Epithelial cell of esophagus (primary cell): ENCODE measurements around the gene RPP25.

Source experiments
- DNase-seq: peaks from one replicate; pipeline ENCODE4 v3.0.0; 2010; ENCODE audit warnings: low read depth
- H3K4me3 ChIP-seq: 2 replicates; pipeline ENCODE4 v1.5.1; 2011; ENCODE audit warnings: mild to moderate bottlenecking, low read length, control low read depth
- CTCF ChIP-seq: IDR thresholded peaks from 2 replicates; pipeline ENCODE4 v1.5.1; 2011; ENCODE audit warnings: low read depth, mild to moderate bottlenecking, low read length, control low read depth, inconsistent platforms; ENCODE audit not compliant: insufficient read depth; ENCODE audit errors: missing control alignments

Gene RPP25

GRCh38 chr15:74959586-74959939 is 3.0 kb upstream of the RPP25 start:
- H3K4me3 ChIP-seq: no peak overlapping the region
- no peak for DNase-seq
- no peak for TF ChIP-seq CTCF

DNA sequence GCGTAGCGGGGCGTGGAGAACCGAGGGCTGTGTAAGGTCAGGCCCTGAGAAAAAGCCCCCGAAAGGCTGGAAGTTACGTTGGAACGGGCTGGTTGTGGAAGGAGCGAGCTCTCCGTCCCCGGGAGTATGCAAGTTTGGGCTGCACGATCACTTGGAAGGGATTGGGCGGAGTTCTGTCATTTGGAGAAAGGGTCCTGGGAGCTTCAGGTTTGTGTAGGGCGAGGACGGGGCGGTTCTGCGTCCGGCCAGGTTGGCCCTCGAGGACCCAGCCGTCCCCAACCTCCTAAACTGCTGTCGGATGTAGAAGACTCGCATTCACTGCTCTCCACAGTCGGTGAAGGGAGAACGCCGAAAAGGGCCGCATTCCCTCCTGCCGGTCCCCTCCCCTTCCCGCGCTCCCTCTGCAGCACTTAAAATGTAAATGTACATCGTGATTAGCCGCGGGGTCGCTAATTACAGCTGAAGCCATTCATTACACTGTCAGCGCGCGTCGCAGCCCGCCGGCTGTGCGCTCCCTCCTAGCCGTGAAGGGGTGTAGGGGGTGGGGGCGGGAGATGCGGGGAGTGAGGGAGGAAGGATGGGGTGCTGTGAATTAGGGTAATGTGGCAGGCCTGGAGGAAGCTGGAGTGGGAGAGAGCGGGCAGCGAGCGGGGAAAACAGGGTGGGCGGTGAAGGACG is 2.5 kb upstream of the RPP25 start:
- no peak for TF ChIP-seq CTCF
- no peak for DNase-seq
- peak overlapping the region; percentile 15 for H3K4me3 ChIP-seq

GRCh38 chr15:74958320-74958907 is 1.8 kb upstream of the RPP25 start:
- TF ChIP-seq CTCF: peak; percentile 23
- DNase-seq: peak; percentile 34
- H3K4me3 ChIP-seq: peak overlapping the region; percentile 15

DNA sequence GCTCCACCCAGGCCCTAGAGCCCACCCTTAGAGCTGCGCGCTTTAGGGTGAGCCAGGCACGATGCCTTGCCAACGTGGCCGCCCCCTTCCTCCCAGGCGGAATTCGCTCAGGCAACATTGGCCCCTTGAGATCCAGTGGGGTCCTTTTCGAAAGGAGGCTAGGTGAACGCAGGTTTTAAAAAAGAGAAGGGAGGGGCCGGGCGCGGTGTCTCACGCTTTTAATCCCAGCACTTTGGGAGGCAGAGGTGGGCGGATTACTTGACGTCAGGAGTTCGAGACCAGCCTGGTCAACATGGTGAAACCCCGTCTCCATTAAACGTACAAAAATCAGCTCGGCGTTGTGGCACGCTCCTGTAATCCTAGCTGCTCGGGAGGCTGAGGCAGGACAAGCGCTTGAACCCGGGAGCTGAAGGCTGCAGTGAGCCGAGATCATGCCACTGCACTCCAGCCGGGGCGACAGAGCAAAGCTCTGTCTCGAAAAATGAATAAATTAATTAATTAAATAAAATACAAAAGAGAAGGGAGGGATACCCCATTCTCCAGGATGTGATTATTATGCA is 984 bp upstream of the RPP25 start:
- TF ChIP-seq CTCF: no peak
- peak overlapping the region; percentile 51 for H3K4me3 ChIP-seq
- no peak for DNase-seq

DNA sequence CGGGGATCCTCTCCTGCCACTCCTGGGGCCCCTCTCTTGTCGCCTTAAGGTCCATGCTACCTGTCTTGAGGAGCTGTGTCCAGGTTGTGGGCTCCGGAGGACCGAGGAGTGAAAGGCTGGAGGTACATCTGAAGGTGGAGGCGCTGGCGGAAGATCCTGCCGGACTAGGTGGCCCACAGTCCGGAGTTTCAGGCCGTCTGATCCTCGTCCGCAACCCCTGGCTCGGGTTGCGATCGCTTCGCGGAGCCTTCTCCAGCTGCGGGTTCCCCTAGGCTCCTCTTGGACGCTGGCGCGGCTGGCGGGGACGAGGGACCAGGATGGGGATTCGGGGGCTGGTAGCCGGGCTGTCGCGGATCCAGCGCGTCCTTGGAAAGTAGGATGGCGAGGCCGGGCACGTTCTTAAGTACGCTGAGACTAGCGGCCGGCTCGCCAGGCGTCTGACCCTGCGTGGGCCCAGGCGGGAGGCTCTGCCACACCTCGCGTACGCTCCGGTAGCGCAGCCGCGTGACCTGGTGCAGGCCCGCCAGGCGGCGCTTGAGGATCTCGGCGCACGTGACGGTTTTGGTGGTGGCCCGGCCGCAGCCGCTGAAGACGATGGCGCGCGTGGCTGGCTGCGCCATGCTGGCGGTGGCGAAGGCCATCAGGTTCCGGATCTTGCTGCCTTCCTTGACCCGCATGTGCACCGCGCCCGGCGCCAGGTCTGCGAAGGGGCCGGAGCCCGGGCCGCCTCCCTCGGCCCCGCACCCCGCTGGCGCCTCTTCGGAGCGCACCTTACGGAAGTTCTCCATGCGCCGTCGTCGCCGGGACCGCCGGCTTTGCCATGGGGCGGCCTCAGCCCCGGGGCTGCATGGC is 550 bp downstream of the RPP25 start:
- DNase-seq: peak; percentile 71
- TF ChIP-seq CTCF: peak; percentile 41
- peak overlapping the region; percentile 51 for H3K4me3 ChIP-seq

DNA sequence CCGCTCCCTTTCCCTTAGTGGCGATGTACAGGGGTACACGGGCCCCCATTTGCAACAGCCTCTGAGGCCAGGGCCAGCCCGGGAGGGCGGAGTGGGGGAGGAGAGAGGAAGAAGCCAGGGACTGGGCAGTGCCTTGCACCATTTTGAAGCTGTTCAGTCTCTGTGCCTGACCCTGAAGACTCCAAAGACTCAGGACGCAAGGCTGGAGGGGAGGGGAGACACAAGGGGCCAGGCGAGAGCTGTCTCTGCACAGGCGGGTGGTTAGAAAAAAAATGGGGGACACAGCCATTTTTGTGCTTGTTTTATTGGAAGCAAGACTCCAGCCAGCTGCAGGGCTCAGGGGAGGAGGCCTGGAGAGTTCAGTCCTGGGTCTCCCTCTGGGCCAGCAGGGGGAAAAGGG is 1.6 kb downstream of the RPP25 start:
- H3K4me3 ChIP-seq: peak overlapping the region; percentile 51
- DNase-seq: no peak
- TF ChIP-seq CTCF: no peak
